Measurements from ENCODE around the gene ADAMTS15. TPM values are rescaled to one million over a fixed set of nuclear protein-coding genes. Genes with fewer than 3 reads are reported as not detected.

Gene ADAMTS15
- total and polyA plus RNA-seq, 10 of the 15 experiments (the other 5 are each of a cell fraction or from before 2014, with no cell fraction given), result not detected

DNA sequence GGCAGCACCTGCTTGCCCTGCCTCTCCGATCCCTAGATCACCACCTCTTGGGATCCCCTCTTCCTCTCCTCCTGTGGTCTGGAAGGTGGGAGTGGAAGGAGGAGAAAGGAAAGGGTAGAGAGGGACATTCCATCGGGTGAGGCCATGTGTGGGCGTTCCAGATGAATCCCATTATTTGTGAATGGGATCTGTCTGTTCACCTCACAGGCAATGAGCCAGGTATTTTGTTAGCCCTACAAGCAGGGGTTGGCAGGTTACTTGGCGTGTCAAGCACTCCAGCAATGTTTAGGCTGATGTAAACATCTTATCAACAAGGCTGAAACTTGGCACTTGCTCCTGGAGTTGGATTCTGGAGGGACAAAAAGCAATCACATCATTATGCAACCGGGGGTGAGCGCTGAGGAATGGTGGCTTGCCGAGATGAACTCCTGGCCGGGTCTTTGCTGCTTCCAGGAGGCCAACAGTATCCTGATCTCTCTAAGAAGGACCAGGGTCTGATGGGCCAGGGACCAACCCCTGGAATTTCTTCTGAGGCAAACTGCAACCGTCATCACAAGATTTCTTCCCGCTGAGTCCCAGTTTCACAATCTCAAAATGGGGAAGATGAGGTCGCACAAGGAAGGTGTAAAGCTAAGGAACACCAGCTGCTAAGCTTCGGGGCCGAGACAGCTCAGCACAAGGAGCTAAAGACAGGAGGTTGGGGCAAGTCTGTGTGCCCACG, 27.8 kb upstream of the ADAMTS15 start:
- Histone ChIP-seq H4K20me1 (ENCODE audit: control insufficient read depth, insufficient read depth) (no peaks in the 10 kb centered on the region; the same call in 1 of the 2 replicates), H3K27me3 (replicated peaks in 1 of 2; ENCODE audit: control insufficient read depth in 2 of 2, insufficient read depth in 2 of 2, low read length in 1 of 2) (peaks cover 5 to 8% of the 10 kb centered on the region in 2 experiments; a peak in 3 of 4 replicates), H3K4me1 (ENCODE audit: control insufficient read depth, insufficient read depth, low read length) (no peaks in the 10 kb centered on the region), H3K9ac (ENCODE audit: control insufficient read depth, insufficient read depth, low read length) (no peak overlapping the region), H3K36me3 (ENCODE audit: control insufficient read depth in 2 of 2, insufficient read depth in 2 of 2, low read length in 1 of 2) (no peaks in the 10 kb centered on the region), H2AFZ (ENCODE audit: control insufficient read depth, low read depth, low read length) (no peak overlapping the region), H3K4me2 (ENCODE audit: control insufficient read depth, insufficient read depth) (no peak overlapping the region), H3K79me2 (ENCODE audit: control insufficient read depth, insufficient read depth, low read length) (no peaks in the 10 kb centered on the region), H3K27ac (ENCODE audit: control insufficient read depth, insufficient read depth) (no peak overlapping the region), H3K4me3 (no peak overlapping the region), H3K9me3 (replicated peaks; ENCODE audit: control insufficient read depth, insufficient read depth, low read length) (no peaks in the 10 kb centered on the region)
- ChIA-PET RAD21 (ENCODE audit: unreplicated experiment) (no interaction called here), POLR2A (no interaction called here), SMC1A (ENCODE audit: uncharacterized antibody, unreplicated experiment) (no interaction called here), CTCF (interaction anchor here (0.8 to 1.5 kb wide), 3 partner anchors 11 to 204 kb away, joined by 3 to 5 read pairs (median 5); no protein-coding TSS in a partner anchor)
- ATAC-seq (no peak), FAIRE-seq (no peak), DNase-seq (ENCODE audit: low read depth, low spot score) (no peak)
- TF ChIP-seq MTA3 (IDR thresholded peaks at IDR 0.05; ENCODE audit: borderline replicate concordance, low read length) (no peak), SIN3A (IDR thresholded peaks at IDR 0.05; ENCODE audit: low read depth, low read length) (no peak), PML (IDR thresholded peaks at IDR 0.05; ENCODE audit: low read length) (no peak), PBX3 (IDR thresholded peaks at IDR 0.05; ENCODE audit: insufficient replicate concordance, low read depth, low read length) (no peak), ETV6 (conservative IDR thresholded peaks at IDR 0.05 in 1 of 2, IDR thresholded peaks at IDR 0.05 in 1 of 2; ENCODE audit: borderline replicate concordance in 1 of 2, low read depth in 1 of 2) (no peak), RAD51 (IDR thresholded peaks at IDR 0.05) (no peak), SIX5 (IDR thresholded peaks at IDR 0.05; ENCODE audit: low read depth, low read length, severe bottlenecking) (no peak), NFYA (IDR thresholded peaks at IDR 0.05; ENCODE audit: borderline replicate concordance, low read depth, low read length) (no peak), SRF (IDR thresholded peaks at IDR 0.05; ENCODE audit: low read depth in 2 of 2, low read length in 2 of 2) (no peak), HCFC1 (IDR thresholded peaks at IDR 0.05; ENCODE audit: low read length) (no peak), HDAC2 (IDR thresholded peaks at IDR 0.05) (no peak), POLR2AphosphoS2 (IDR thresholded peaks at IDR 0.05; ENCODE audit: low read depth, low read length) (no peak), SMAD5 (IDR thresholded peaks at IDR 0.05; ENCODE audit: low read depth) (no peak), GABPA (IDR thresholded peaks at IDR 0.05; ENCODE audit: low read depth) (no peak), BCL11A (IDR thresholded peaks at IDR 0.05; ENCODE audit: low read depth, low read length) (no peak), EP300 (IDR thresholded peaks at IDR 0.05; ENCODE audit: borderline replicate concordance in 1 of 2, control insufficient read depth in 1 of 2, low read depth in 2 of 2, low read length in 2 of 2) (no peak)
- TF ChIP-seq, protein P1, sequence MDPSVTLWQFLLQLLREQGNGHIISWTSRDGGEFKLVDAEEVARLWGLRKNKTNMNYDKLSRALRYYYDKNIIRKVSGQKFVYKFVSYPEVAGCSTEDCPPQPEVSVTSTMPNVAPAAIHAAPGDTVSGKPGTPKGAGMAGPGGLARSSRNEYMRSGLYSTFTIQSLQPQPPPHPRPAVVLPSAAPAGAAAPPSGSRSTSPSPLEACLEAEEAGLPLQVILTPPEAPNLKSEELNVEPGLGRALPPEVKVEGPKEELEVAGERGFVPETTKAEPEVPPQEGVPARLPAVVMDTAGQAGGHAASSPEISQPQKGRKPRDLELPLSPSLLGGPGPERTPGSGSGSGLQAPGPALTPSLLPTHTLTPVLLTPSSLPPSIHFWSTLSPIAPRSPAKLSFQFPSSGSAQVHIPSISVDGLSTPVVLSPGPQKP (IDR thresholded peaks at IDR 0.05; ENCODE audit: low read depth, low read length), result no peak
- TF ChIP-seq, protein P2, sequence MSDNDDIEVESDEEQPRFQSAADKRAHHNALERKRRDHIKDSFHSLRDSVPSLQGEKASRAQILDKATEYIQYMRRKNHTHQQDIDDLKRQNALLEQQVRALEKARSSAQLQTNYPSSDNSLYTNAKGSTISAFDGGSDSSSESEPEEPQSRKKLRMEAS (IDR thresholded peaks at IDR 0.05; ENCODE audit: low read depth, low read length), result no peak
- TF ChIP-seq, protein P3, sequence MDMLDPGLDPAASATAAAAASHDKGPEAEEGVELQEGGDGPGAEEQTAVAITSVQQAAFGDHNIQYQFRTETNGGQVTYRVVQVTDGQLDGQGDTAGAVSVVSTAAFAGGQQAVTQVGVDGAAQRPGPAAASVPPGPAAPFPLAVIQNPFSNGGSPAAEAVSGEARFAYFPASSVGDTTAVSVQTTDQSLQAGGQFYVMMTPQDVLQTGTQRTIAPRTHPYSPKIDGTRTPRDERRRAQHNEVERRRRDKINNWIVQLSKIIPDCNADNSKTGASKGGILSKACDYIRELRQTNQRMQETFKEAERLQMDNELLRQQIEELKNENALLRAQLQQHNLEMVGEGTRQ (IDR thresholded peaks at IDR 0.05; ENCODE audit: borderline replicate concordance, low read depth, low read length), result no peak
- TF ChIP-seq, protein P4, sequence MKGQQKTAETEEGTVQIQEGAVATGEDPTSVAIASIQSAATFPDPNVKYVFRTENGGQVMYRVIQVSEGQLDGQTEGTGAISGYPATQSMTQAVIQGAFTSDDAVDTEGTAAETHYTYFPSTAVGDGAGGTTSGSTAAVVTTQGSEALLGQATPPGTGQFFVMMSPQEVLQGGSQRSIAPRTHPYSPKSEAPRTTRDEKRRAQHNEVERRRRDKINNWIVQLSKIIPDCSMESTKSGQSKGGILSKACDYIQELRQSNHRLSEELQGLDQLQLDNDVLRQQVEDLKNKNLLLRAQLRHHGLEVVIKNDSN (IDR thresholded peaks at IDR 0.05; ENCODE audit: borderline replicate concordance, extremely low read length, insufficient read depth, low read depth, low read length), result no peak
- in situ Hi-C loops (cut with MboI) (loop anchor here (10.0 kb wide), 1 partner anchor 206 kb away; no protein-coding TSS in a partner anchor), intact Hi-C loops (cut with micrococcal nuclease; ENCODE audit: unreplicated experiment) (no loop called here)
- WGBS (ENCODE audit: insufficient coverage, insufficient replicate concordance, low lambda C conversion rate, missing lambda C conversion rate), result 9% methylated on average over 14 of the region's 14 CpGs
- no TSS peak for BruUV-seq (replicated peaks)
